HCEC 1CT (cell line): Measurements from ENCODE around the gene ZMYND8.
"Not testable (repeated sequence)": the region's sequence is repeated elsewhere in the genome, so short reads cannot be mapped to it uniquely, and the experiment has no call there.

Experiments
- DNase-seq: peaks from one replicate; pipeline ENCODE4 v3.0.0-alpha.2; 2017

ZMYND8 gene

GRCh38 chr20:47309806-47310426 is 46.6 kb downstream of the ZMYND8 start:
- DNase-seq, result no peak

GRCh38 chr20:47309394-47309793 is 47.1 kb downstream of the ZMYND8 start:
- no peak for DNase-seq

GRCh38 chr20:47307569-47307968 is 48.9 kb downstream of the ZMYND8 start:
- not testable (repeated sequence) for DNase-seq

- DNase-seq, result no peak
Observed at GRCh38 chr20:47306755-47307370, 49.6 kb downstream of the ZMYND8 start.

GRCh38 chr20:47306095-47306494 is 50.4 kb downstream of the ZMYND8 start:
- no peak for DNase-seq

GRCh38 chr20:47305667-47306066 is 50.8 kb downstream of the ZMYND8 start:
- DNase-seq, result peak; percentile 64

- DNase-seq, result peak; percentile 45
Observed at GRCh38 chr20:47304287-47304686, 52.2 kb downstream of the ZMYND8 start.

- no peak for DNase-seq
Observed at GRCh38 chr20:47303736-47304135, 52.8 kb downstream of the ZMYND8 start.

GRCh38 chr20:47300071-47300470 is 56.4 kb downstream of the ZMYND8 start:
- peak; percentile 65 for DNase-seq

- DNase-seq, result no peak
Observed at GRCh38 chr20:47298624-47299023, 57.9 kb downstream of the ZMYND8 start.

GRCh38 chr20:47297746-47298145 is 58.8 kb downstream of the ZMYND8 start:
- no peak for DNase-seq

GRCh38 chr20:47296950-47297349 is 59.5 kb downstream of the ZMYND8 start:
- no peak for DNase-seq

- DNase-seq, result no peak
Observed at GRCh38 chr20:47295921-47296426, 60.5 kb downstream of the ZMYND8 start.

- DNase-seq, result no peak
Observed at GRCh38 chr20:47295129-47295813, 61.2 kb downstream of the ZMYND8 start.

- DNase-seq, result no peak
Observed at GRCh38 chr20:47293631-47294030, 62.9 kb downstream of the ZMYND8 start.

GRCh38 chr20:47292581-47292980 is 63.9 kb downstream of the ZMYND8 start:
- no peak for DNase-seq

GRCh38 chr20:47290666-47291430 is 65.7 kb downstream of the ZMYND8 start:
- no peak for DNase-seq

GRCh38 chr20:47290008-47290407 is 66.5 kb downstream of the ZMYND8 start:
- DNase-seq, result no peak

- no peak for DNase-seq
Observed at GRCh38 chr20:47289096-47289495, 67.4 kb downstream of the ZMYND8 start.

GRCh38 chr20:47288530-47288929 is 68.0 kb downstream of the ZMYND8 start:
- DNase-seq, result not testable (repeated sequence)

GRCh38 chr20:47287609-47288144 is 68.8 kb downstream of the ZMYND8 start:
- DNase-seq, result no peak

- no peak for DNase-seq
Observed at GRCh38 chr20:47286681-47287080, 69.8 kb downstream of the ZMYND8 start.

GRCh38 chr20:47285189-47285588 is 71.3 kb downstream of the ZMYND8 start:
- DNase-seq, result no peak
